Measurements from ENCODE around the gene RGS3. TPM values are rescaled to one million over a fixed set of nuclear protein-coding genes. Genes with fewer than 3 reads are reported as not detected.

RGS3 gene
- total and polyA plus RNA-seq, 2 of the 13 experiments (the other 11 are each of a cell fraction or from before 2014, with no cell fraction given): 17.1 to 28.8 TPM

- TF ChIP-seq ZBED4 (CRISPR knock-in tag; IDR thresholded peaks at IDR 0.05; ENCODE audit: borderline replicate concordance) (peak; percentile 97), ZBTB46 (CRISPR knock-in tag; IDR thresholded peaks at IDR 0.05; ENCODE audit: borderline replicate concordance) (no peak; the same call in 1 of the 2 replicates), ZFP36L2 (CRISPR knock-in tag; IDR thresholded peaks at IDR 0.05) (no peak), ZNF567 (CRISPR knock-in tag; IDR thresholded peaks at IDR 0.05; ENCODE audit: borderline replicate concordance) (peak; percentile 64), SMARCC2 (IDR thresholded peaks at IDR 0.05) (no peak), DPF2 (CRISPR knock-in tag; IDR thresholded peaks at IDR 0.05; ENCODE audit: borderline replicate concordance, low read depth) (peak; percentile 98), ZNF362 (CRISPR knock-in tag; IDR thresholded peaks at IDR 0.05; ENCODE audit: borderline replicate concordance) (peak; percentile 75; the same call in 1 of the 2 replicates), ZNF709 (CRISPR knock-in tag; IDR thresholded peaks at IDR 0.05) (peak; percentile 15; the same call in 1 of the 2 replicates), CBX5 (CRISPR knock-in tag; IDR thresholded peaks at IDR 0.05; ENCODE audit: borderline replicate concordance) (peak; percentile 90; the same call in 1 of the 2 replicates), CCDC6 (CRISPR knock-in tag; IDR thresholded peaks at IDR 0.05) (peak; percentile 80), PRDM15 (CRISPR knock-in tag; IDR thresholded peaks at IDR 0.05) (no peak), NRL (CRISPR knock-in tag; IDR thresholded peaks at IDR 0.05; ENCODE audit: borderline replicate concordance) (peak; percentile 44; the same call in 1 of the 2 replicates), XRCC5 (optimal IDR thresholded peaks at IDR 0.05; ENCODE audit: low read length) (peak; percentile 88)
Observed at GRCh38 chr9:113504725-113505590, 41.4 kb downstream of the RGS3 start (continued).
